GM10266 (cell line): Measurements from ENCODE around the gene AASDH.

ENCODE experiments used
- DNase-seq: peaks from one replicate; pipeline ENCODE4 v3.0.0; 2012; ENCODE audit errors: extremely low spot score
- CTCF ChIP-seq: IDR thresholded peaks from 2 replicates; pipeline ENCODE4 v1.5.1; 2012; ENCODE audit warnings: mild to moderate bottlenecking, low read depth; ENCODE audit not compliant: control insufficient read depth, insufficient read depth; ENCODE audit errors: missing control alignments

AASDH gene

GRCh38 chr4:56298236-56298635 lies 89.1 kb downstream of the AASDH start:
- DNase-seq: no peak
- TF ChIP-seq CTCF: no peak

GRCh38 chr4:56297776-56298175 lies 89.5 kb downstream of the AASDH start:
- DNase-seq: no peak
- TF ChIP-seq CTCF: no peak

- no peak for TF ChIP-seq CTCF
- no peak for DNase-seq
Measured at GRCh38 chr4:56296526-56296925, 90.8 kb downstream of the AASDH start.

GRCh38 chr4:56293121-56293520 lies 94.2 kb downstream of the AASDH start:
- no peak for TF ChIP-seq CTCF
- DNase-seq: no peak

- TF ChIP-seq CTCF: no peak
- DNase-seq: no peak
Measured at GRCh38 chr4:56289934-56290333, 97.4 kb downstream of the AASDH start.

- no peak for TF ChIP-seq CTCF
Measured at GRCh38 chr4:56288663-56289062, 98.6 kb downstream of the AASDH start.

More at GRCh38 chr4:56288663-56289062, 98.6 kb downstream of the AASDH start:
- DNase-seq: no peak
